IPS-NIHi11 (cell line): ENCODE measurements around the gene HGS.
"Not testable (repeated sequence)": the region's sequence is repeated elsewhere in the genome, so short reads cannot be mapped to it uniquely, and the experiment has no call there.

ENCODE experiments used
- DNase-seq: peaks from one replicate; pipeline ENCODE4 v3.0.0; 2012; ENCODE audit warnings: mixed read lengths, low spot score

Gene HGS

GRCh38 chr17:81717049-81717765 lies 33.4 kb downstream of the HGS start:
- DNase-seq = no peak

GRCh38 chr17:81717766-81718089 lies 33.9 kb downstream of the HGS start:
- no peak for DNase-seq

GRCh38 chr17:81719410-81720266 lies 35.8 kb downstream of the HGS start:
- no peak for DNase-seq

GRCh38 chr17:81720267-81721071 lies 36.7 kb downstream of the HGS start:
- DNase-seq = no peak

- no peak for DNase-seq
These were observed 38.6 kb downstream of the HGS start for GRCh38 chr17:81722184-81723120.

- no peak for DNase-seq
These were observed 39.9 kb downstream of the HGS start for GRCh38 chr17:81723651-81724209.

GRCh38 chr17:81725439-81725838 lies 41.6 kb downstream of the HGS start:
- DNase-seq = no peak

GRCh38 chr17:81726004-81726403 lies 42.2 kb downstream of the HGS start:
- no peak for DNase-seq

- DNase-seq = no peak
These were observed 43.7 kb downstream of the HGS start for GRCh38 chr17:81727324-81728031.

GRCh38 chr17:81733507-81734404 lies 49.9 kb downstream of the HGS start:
- peak; percentile 99 for DNase-seq

- DNase-seq = no peak
These were observed 50.8 kb downstream of the HGS start for GRCh38 chr17:81734405-81735263.

- no peak for DNase-seq
These were observed 51.7 kb downstream of the HGS start for GRCh38 chr17:81735264-81736102.

GRCh38 chr17:81737947-81738800 lies 54.4 kb downstream of the HGS start:
- no peak for DNase-seq

- DNase-seq = no peak
These were observed 55.1 kb downstream of the HGS start for GRCh38 chr17:81738801-81739393.

- not testable (repeated sequence) for DNase-seq
These were observed 55.8 kb downstream of the HGS start for GRCh38 chr17:81739593-81739992.

- DNase-seq = no peak
These were observed 56.7 kb downstream of the HGS start for GRCh38 chr17:81740395-81740961.
